Measurements from ENCODE around the gene PLA2G15. TPM values are rescaled to one million over a fixed set of nuclear protein-coding genes. Genes with fewer than 3 reads are reported as not detected.

Gene PLA2G15
- total RNA-seq, 1 experiment from 2014 or later: 16.9 TPM

GRCh38 chr16:68237243-68238028 lies 7.7 kb upstream of the PLA2G15 start:
- H3K4me1 Mint-ChIP-seq (ENCODE audit: low read depth, unreplicated experiment): peaks cover 30% of the 10 kb centered on the region
- intact Hi-C loops (cut with micrococcal nuclease; ENCODE audit: unreplicated experiment): no loop called here
- H3K9me3 Mint-ChIP-seq (ENCODE audit: low read depth, unreplicated experiment): no peaks in the 10 kb centered on the region
- H3K27me3 Mint-ChIP-seq (ENCODE audit: unreplicated experiment): no peaks in the 10 kb centered on the region
- CTCF ChIA-PET: interaction anchor here (0.6 to 2.4 kb wide), 6 partner anchors 24 to 181 kb away, joined by 3 to 12 read pairs (median 4); partner anchors contain the start of genes NFATC3, PRMT7, SLC7A6 and SLC7A6OS
- no peak for TF ChIP-seq CTCF (IDR thresholded peaks at IDR 0.05; ENCODE audit: unreplicated experiment)
- peak; percentile 99 for DNase-seq
- peaks cover 75% of the 10 kb centered on the region for H3K36me3 Mint-ChIP-seq (ENCODE audit: insufficient read depth, unreplicated experiment)
- no TSS peak for BruUV-seq (replicated peaks)
- H3K4me3 Mint-ChIP-seq (ENCODE audit: low read depth, unreplicated experiment): peak overlapping the region; percentile 74
- peak overlapping the region; percentile 73 for H3K27ac Mint-ChIP-seq (ENCODE audit: unreplicated experiment)

- TSS peak; percentile 27 for BruUV-seq (replicated peaks)
- Mint-ChIP-seq H3K4me3 (ENCODE audit: low read depth, unreplicated experiment) (peak overlapping the region; percentile 74), H3K36me3 (ENCODE audit: insufficient read depth, unreplicated experiment) (peaks cover 75% of the 10 kb centered on the region), H3K9me3 (ENCODE audit: low read depth, unreplicated experiment) (no peaks in the 10 kb centered on the region), H3K27ac (ENCODE audit: unreplicated experiment) (peak overlapping the region; percentile 73), H3K4me1 (ENCODE audit: low read depth, unreplicated experiment) (peaks cover 29% of the 10 kb centered on the region), H3K27me3 (ENCODE audit: unreplicated experiment) (no peaks in the 10 kb centered on the region)
- TF ChIP-seq CTCF (IDR thresholded peaks at IDR 0.05; ENCODE audit: unreplicated experiment): no peak
- intact Hi-C loops (cut with micrococcal nuclease; ENCODE audit: unreplicated experiment): no loop called here
- CTCF ChIA-PET: interaction anchor here (0.7 to 2.4 kb wide), 5 partner anchors 23 to 153 kb away, joined by 3 to 12 read pairs (median 4); partner anchors contain the start of genes NFATC3, PRMT7, SLC7A6 and SLC7A6OS
- no peak for DNase-seq
Observed at GRCh38 chr16:68238029-68238345, 7.2 kb upstream of the PLA2G15 start.

GRCh38 chr16:68242085-68242484 lies 3.1 kb upstream of the PLA2G15 start:
- peaks cover 27% of the 10 kb centered on the region for H3K4me1 Mint-ChIP-seq (ENCODE audit: low read depth, unreplicated experiment)
- intact Hi-C loops (cut with micrococcal nuclease; ENCODE audit: unreplicated experiment): no loop called here
- no peak overlapping the region for H3K4me3 Mint-ChIP-seq (ENCODE audit: low read depth, unreplicated experiment)
- H3K36me3 Mint-ChIP-seq (ENCODE audit: insufficient read depth, unreplicated experiment): peaks cover 59% of the 10 kb centered on the region
- BruUV-seq (replicated peaks): no TSS peak
- CTCF ChIA-PET: interaction anchor here (0.7 kb wide), 3 partner anchors 26 to 462 kb away, joined by 3 to 5 read pairs (median 3); no protein-coding TSS in a partner anchor
- H3K27me3 Mint-ChIP-seq (ENCODE audit: unreplicated experiment): no peaks in the 10 kb centered on the region
- no peak for TF ChIP-seq CTCF (IDR thresholded peaks at IDR 0.05; ENCODE audit: unreplicated experiment)
- no peak for DNase-seq
- H3K27ac Mint-ChIP-seq (ENCODE audit: unreplicated experiment): no peak overlapping the region
- H3K9me3 Mint-ChIP-seq (ENCODE audit: low read depth, unreplicated experiment): no peaks in the 10 kb centered on the region

- Mint-ChIP-seq H3K9me3 (ENCODE audit: low read depth, unreplicated experiment) (no peaks in the 10 kb centered on the region), H3K4me1 (ENCODE audit: low read depth, unreplicated experiment) (peaks cover 25% of the 10 kb centered on the region), H3K27ac (ENCODE audit: unreplicated experiment) (no peak overlapping the region), H3K4me3 (ENCODE audit: low read depth, unreplicated experiment) (peak overlapping the region; percentile 24), H3K36me3 (ENCODE audit: insufficient read depth, unreplicated experiment) (peaks cover 49% of the 10 kb centered on the region), H3K27me3 (ENCODE audit: unreplicated experiment) (no peaks in the 10 kb centered on the region)
- TF ChIP-seq CTCF (IDR thresholded peaks at IDR 0.05; ENCODE audit: unreplicated experiment): no peak
- CTCF ChIA-PET: interaction anchor here (0.7 kb wide), 3 partner anchors 27 to 262 kb away, joined by 3 to 5 read pairs (median 3); no protein-coding TSS in a partner anchor
- no TSS peak for BruUV-seq (replicated peaks)
- no peak for DNase-seq
- intact Hi-C loops (cut with micrococcal nuclease; ENCODE audit: unreplicated experiment): no loop called here
Observed at GRCh38 chr16:68242926-68243858, 2.0 kb upstream of the PLA2G15 start.
